GM12865 (cell line): ENCODE measurements around the gene MESD.

ENCODE experiments used
- DNase-seq: peaks from one replicate; pipeline ENCODE4 v3.0.0; 2010; ENCODE audit warnings: low read depth
- H3K4me3 ChIP-seq: 2 replicates; pipeline ENCODE4 v1.5.1; 2011; ENCODE audit warnings: mild to moderate bottlenecking, low read depth, low read length, control low read depth
- CTCF ChIP-seq: IDR thresholded peaks from 2 replicates; pipeline ENCODE4 v1.5.1; 2011; ENCODE audit warnings: low read length, control low read depth, low read depth, inconsistent platforms; ENCODE audit not compliant: insufficient read depth; ENCODE audit errors: missing control alignments

MESD gene

GRCh38 chr15:80946576-80946975 is 43.0 kb downstream of the MESD start:
- TF ChIP-seq CTCF = no peak
- no peak for DNase-seq
- H3K4me3 ChIP-seq = no peak overlapping the region

- no peak for TF ChIP-seq CTCF
- no peak overlapping the region for H3K4me3 ChIP-seq
- DNase-seq = no peak
Observed at GRCh38 chr15:80945605-80946004, 44.0 kb downstream of the MESD start.

- H3K4me3 ChIP-seq = no peak overlapping the region
- DNase-seq = no peak
- no peak for TF ChIP-seq CTCF
Observed at GRCh38 chr15:80944818-80945217, 44.8 kb downstream of the MESD start.

GRCh38 chr15:80942746-80943565 is 46.7 kb downstream of the MESD start:
- DNase-seq = no peak
- no peak for TF ChIP-seq CTCF

GRCh38 chr15:80942266-80942665 is 47.4 kb downstream of the MESD start:
- no peak for TF ChIP-seq CTCF
- DNase-seq = no peak

More at GRCh38 chr15:80942746-80943565, 46.7 kb downstream of the MESD start:
- H3K4me3 ChIP-seq = no peak overlapping the region

GRCh38 chr15:80940851-80941250 is 48.8 kb downstream of the MESD start:
- no peak for DNase-seq
- no peak overlapping the region for H3K4me3 ChIP-seq
- TF ChIP-seq CTCF = no peak

More at GRCh38 chr15:80942266-80942665, 47.4 kb downstream of the MESD start:
- no peak overlapping the region for H3K4me3 ChIP-seq

- TF ChIP-seq CTCF = no peak
- DNase-seq = no peak
- H3K4me3 ChIP-seq = no peak overlapping the region
Observed at GRCh38 chr15:80940331-80940730, 49.3 kb downstream of the MESD start.
